PC-9 (cell line): Measurements from ENCODE around the gene BICC1.

ENCODE experiments used
- EZH2 ChIP-seq: fragments of 200-600 bp; sonication (generic); IDR thresholded peaks from 2 replicates; pipeline ENCODE4 v1.8.0; 2017; ENCODE audit warnings: antibody characterized with exemption, low read depth
- TF ChIP-seq, protein P1 (sequence below): fragments of 200-600 bp; sonication (generic); conservative IDR thresholded peaks from 2 replicates; pipeline ENCODE4 v1.6.1; 2017; ENCODE audit warnings: mixed run types, antibody characterized with exemption, mild to moderate bottlenecking, moderate library complexity

DNA sequence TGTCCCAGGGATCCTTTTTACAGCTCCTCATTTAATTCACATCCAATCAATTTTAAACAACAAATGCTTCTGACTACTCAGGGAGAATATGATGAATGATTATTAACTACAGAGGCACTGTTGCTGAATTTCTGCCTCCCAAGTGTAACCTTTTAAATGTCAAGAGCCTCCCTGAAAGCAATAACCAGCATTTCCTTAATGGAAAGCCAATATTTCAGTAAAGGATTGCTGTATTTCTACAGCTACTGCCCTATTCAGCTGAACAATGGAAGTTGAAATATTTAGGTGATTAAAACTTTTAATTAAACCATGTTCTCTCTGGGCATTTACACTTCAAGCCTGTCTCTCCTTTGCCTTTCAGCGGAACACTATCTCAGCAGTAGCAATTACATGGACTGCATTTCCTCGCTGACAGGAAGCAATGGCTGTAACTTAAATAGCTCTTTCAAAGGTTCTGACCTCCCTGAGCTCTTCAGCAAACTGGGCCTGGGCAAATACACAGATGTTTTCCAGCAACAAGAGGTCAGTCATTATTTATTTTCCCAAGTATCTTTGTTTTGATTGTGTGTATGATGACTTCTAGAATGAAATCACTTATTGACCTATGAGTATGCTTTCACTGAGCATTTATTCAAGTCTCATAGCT, 304.7 kb downstream of the BICC1 start:
- TF ChIP-seq, protein P1, sequence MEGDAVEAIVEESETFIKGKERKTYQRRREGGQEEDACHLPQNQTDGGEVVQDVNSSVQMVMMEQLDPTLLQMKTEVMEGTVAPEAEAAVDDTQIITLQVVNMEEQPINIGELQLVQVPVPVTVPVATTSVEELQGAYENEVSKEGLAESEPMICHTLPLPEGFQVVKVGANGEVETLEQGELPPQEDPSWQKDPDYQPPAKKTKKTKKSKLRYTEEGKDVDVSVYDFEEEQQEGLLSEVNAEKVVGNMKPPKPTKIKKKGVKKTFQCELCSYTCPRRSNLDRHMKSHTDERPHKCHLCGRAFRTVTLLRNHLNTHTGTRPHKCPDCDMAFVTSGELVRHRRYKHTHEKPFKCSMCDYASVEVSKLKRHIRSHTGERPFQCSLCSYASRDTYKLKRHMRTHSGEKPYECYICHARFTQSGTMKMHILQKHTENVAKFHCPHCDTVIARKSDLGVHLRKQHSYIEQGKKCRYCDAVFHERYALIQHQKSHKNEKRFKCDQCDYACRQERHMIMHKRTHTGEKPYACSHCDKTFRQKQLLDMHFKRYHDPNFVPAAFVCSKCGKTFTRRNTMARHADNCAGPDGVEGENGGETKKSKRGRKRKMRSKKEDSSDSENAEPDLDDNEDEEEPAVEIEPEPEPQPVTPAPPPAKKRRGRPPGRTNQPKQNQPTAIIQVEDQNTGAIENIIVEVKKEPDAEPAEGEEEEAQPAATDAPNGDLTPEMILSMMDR = no peak
- no peak for TF ChIP-seq EZH2
